HepG2 (cell line): ENCODE measurements around the gene TTLL10. TPM values are rescaled to one million over a fixed set of nuclear protein-coding genes. Genes with fewer than 3 reads are reported as not detected.
A peak's percentile ranks its signal among the peaks of the same experiment; 100 is the strongest.

ENCODE experiments used
- ATAC-seq: fragments of 200-7000 bp; cut with Tn5 transposase; 3 replicates; pipeline ENCODE4 v1.9.1; 2020; ENCODE audit warnings: mild to moderate bottlenecking, moderate library complexity
- BruUV-seq: library from RNA; stranded (reverse); fragments of 400-500 nt; replicated peaks from 2 replicates; lab custom pipeline; 2021; lab: Mats Ljungman, UMichigan
- CTCF ChIA-PET: fragments of 300-600 bp; formaldehyde crosslinking; extraction: SDS; loops from one replicate; lab custom pipeline; 2021; ENCODE audit warnings: low total read pairs, inconsistent platforms, low intra/inter-chr PET ratio; lab: Yijun Ruan, JAX
- POLR2A ChIA-PET: fragments of 350-600 bp; sonication (Branson Sonifier 250); formaldehyde crosslinking; loops from one replicate; lab custom pipeline; 2020; ENCODE audit warnings: antibody characterized with exemption, inconsistent platforms; lab: Yijun Ruan, JAX
- DNase-seq: peaks from one replicate; pipeline ENCODE4 v3.0.0-alpha.2; 2015; ENCODE audit warnings: low spot score
- FAIRE-seq: peaks from 3 replicates; lab custom pipeline; 2011; peaks lifted over from hg19 to GRCh38; lab: Jason Lieb, UNC
- H2AFZ ChIP-seq: one replicate; pipeline ENCODE4 v1.6.1; 2011; ENCODE audit warnings: low read length, inconsistent platforms
- H3K27ac ChIP-seq: fragments of 300-600 bp; 3 replicates; pipeline ENCODE4 v1.8.0; 2011; ENCODE audit warnings: mixed run types, mild to moderate bottlenecking, mixed read lengths, low read length, inconsistent platforms; ENCODE audit not compliant: insufficient read depth; ENCODE audit errors: extremely low read length
- H3K27me3 ChIP-seq, 2 experiments: fragments of 200-600 bp in 1 of 2; 2 replicates in 1 of 2; 3 replicates in 1 of 2; pipeline versions ENCODE4 v1.6.0 to v1.8.0; 2011; ENCODE audit warnings: low read length in 2 of 2, mild to moderate bottlenecking in 2 of 2, moderate library complexity in 2 of 2, inconsistent platforms in 1 of 2; ENCODE audit not compliant: insufficient read depth in 2 of 2, control insufficient read depth in 1 of 2
- H3K36me3 ChIP-seq, 2 experiments: fragments of 200-600 bp in 1 of 2; replicated peaks in 1 of 2; 2 replicates in 1 of 2; 3 replicates in 1 of 2; pipeline versions ENCODE4 v1.5.1 to v1.8.0; 2011; ENCODE audit warnings: low read length in 2 of 2, inconsistent platforms in 1 of 2; ENCODE audit not compliant: insufficient read depth in 2 of 2, control insufficient read depth in 1 of 2
- H3K4me1 ChIP-seq: 2 replicates; pipeline ENCODE4 v1.5.1; 2012; ENCODE audit warnings: low read length, inconsistent platforms; ENCODE audit not compliant: insufficient read depth
- H3K4me2 ChIP-seq: 2 replicates; pipeline ENCODE4 v1.6.0; 2011; ENCODE audit warnings: low read depth, low read length, inconsistent platforms
- H3K4me3 ChIP-seq, 3 experiments: fragments of 200-600 bp in 1 of 3; sonication (generic), shearing (Covaris generic) in 1 of 3; replicated peaks in 1 of 3; 2 replicates each; pipeline ENCODE4 v1.5.1; 2011 to 2016; ENCODE audit warnings: low read length in 3 of 3, inconsistent platforms in 2 of 3, low read depth in 2 of 3, mild to moderate bottlenecking in 2 of 3, control low read depth in 1 of 3, mixed read lengths in 1 of 3; ENCODE audit not compliant: insufficient read depth in 1 of 3
- H3K79me2 ChIP-seq: one replicate; pipeline ENCODE4 v1.6.1; 2011; ENCODE audit warnings: low read length, inconsistent platforms; ENCODE audit not compliant: insufficient read depth
- H3K9ac ChIP-seq: 2 replicates; pipeline ENCODE4 v1.6.0; 2011; ENCODE audit warnings: mild to moderate bottlenecking, low read depth, low read length, inconsistent platforms; ENCODE audit not compliant: insufficient read depth
- H3K9me3 ChIP-seq: 2 replicates; pipeline ENCODE4 v1.5.1; 2012; ENCODE audit warnings: mild to moderate bottlenecking, low read length
- H4K20me1 ChIP-seq: 2 replicates; pipeline ENCODE4 v1.6.0; 2011; ENCODE audit warnings: inconsistent platforms, mild to moderate bottlenecking, low read length, moderate library complexity; ENCODE audit not compliant: insufficient read depth
- AGO2 ChIP-seq: fragments of 200-400 bp; formaldehyde crosslinking; optimal IDR thresholded peaks from 2 replicates; pipeline ENCODE3; 2017; ENCODE audit warnings: mild to moderate bottlenecking, low read depth, low read length, moderate library complexity
- CTCF ChIP-seq: sonication (generic); formaldehyde crosslinking; IDR thresholded peaks from 2 replicates; pipeline ENCODE4 v1.5.0; 2020; ENCODE audit warnings: mild to moderate bottlenecking, missing genetic modification reagents, moderate library complexity
- ELF1 ChIP-seq: sonication (generic); formaldehyde crosslinking; IDR thresholded peaks from 2 replicates; pipeline ENCODE4 v1.4.0; 2020; ENCODE audit warnings: missing genetic modification reagents
- FOSL1 ChIP-seq: sonication (generic); formaldehyde crosslinking; IDR thresholded peaks from 2 replicates; pipeline ENCODE4 v1.9.0; 2021; ENCODE audit warnings: missing genetic modification reagents, borderline replicate concordance
- HNRNPL ChIP-seq: fragments of 200-400 bp; formaldehyde crosslinking; IDR thresholded peaks from 2 replicates; pipeline ENCODE4 v1.6.1; 2017; ENCODE audit warnings: mild to moderate bottlenecking, low read depth, low read length
- NR2C2 ChIP-seq: sonication (generic); formaldehyde crosslinking; IDR thresholded peaks from 2 replicates; pipeline ENCODE4 v1.4.0; 2020; ENCODE audit warnings: missing genetic modification reagents, mild to moderate bottlenecking, moderate library complexity, borderline replicate concordance
- PBX3 ChIP-seq: sonication (generic); formaldehyde crosslinking; IDR thresholded peaks from 2 replicates; pipeline ENCODE4 v1.8.1; 2023; ENCODE audit warnings: missing genetic modification reagents, inconsistent platforms, borderline replicate concordance
- ZFP91 ChIP-seq: sonication (generic); formaldehyde crosslinking; IDR thresholded peaks from 2 replicates; pipeline ENCODE4 v1.9.0; 2022; ENCODE audit warnings: missing genetic modification reagents, mild to moderate bottlenecking, borderline replicate concordance
- WGBS: methylation state at CpG from one replicate; pipeline ENCODE4 v1.1.6; 2017; ENCODE audit warnings: low lambda C conversion rate; 5-methylcytosine and 5-hydroxymethylcytosine counted together
- in situ Hi-C: cut with HindIII; loops from 2 replicates; pipeline ENCODE4 v1.10.0; 2017; ENCODE audit warnings: low pct_unique_long_range_greater_than_20kb; ENCODE audit not compliant: extremely low pct_ligation_motif_present
- intact Hi-C: fragments of 100-400 bp; cut with micrococcal nuclease; formaldehyde crosslinking; loops from one replicate; pipeline ENCODE4 v1.10.0; 2022; ENCODE audit not compliant: unreplicated experiment
- polyA plus RNA-seq, 8 experiments: library from polyadenylated mRNA; depleted of rRNA in 3 of 8; stranded (reverse) in 7 of 8; unstranded in 1 of 8; fragments of >200 nt; fragmentation: Illumina TruSeq in 4 of 8; extraction: Trizol in 4 of 8; gene quantifications; 2 replicates each; pipeline versions ENCODE4 v1.2.1 to v1.2.3, GENCODE V29; 2011 to 2016; ENCODE audit warnings: low read depth in 4 of 8, missing spikeins in 1 of 8, mixed read lengths in 1 of 8; ENCODE audit not compliant: insufficient read depth in 1 of 8
- total RNA-seq, 5 experiments: library from RNA; depleted of rRNA; stranded (reverse); fragments of >200 nt; fragmentation: Illumina TruSeq; extraction: Trizol; gene quantifications; 2 replicates each; pipeline ENCODE4 v1.2.3, GENCODE V29; 2016; ENCODE audit warnings: low read depth in 1 of 5

TTLL10 gene
- total and polyA plus RNA-seq, 2 of the 13 experiments (the other 11 are each of a cell fraction or from before 2014, with no cell fraction given) = not detected

- no peak for TF ChIP-seq CTCF (CRISPR knock-in tag)
- TF ChIP-seq PBX3 (CRISPR knock-in tag) = no peak
These were observed 28.7 kb upstream of the TTLL10 start (continued) for GRCh38 chr1:1144843-1145546.

- POLR2A ChIA-PET = no interaction called here
These were observed 28.1 kb upstream of the TTLL10 start for GRCh38 chr1:1145547-1145914.

More at GRCh38 chr1:1145547-1145914, 28.1 kb upstream of the TTLL10 start:
- no peaks in the 10 kb centered on the region for H3K36me3 ChIP-seq
- H3K9me3 ChIP-seq = no peaks in the 10 kb centered on the region
- no peak for DNase-seq
- H2AFZ ChIP-seq = no peak overlapping the region
- no peaks in the 10 kb centered on the region for H4K20me1 ChIP-seq
- TF ChIP-seq FOSL1 (CRISPR knock-in tag) = no peak
- no peak for TF ChIP-seq ELF1 (CRISPR knock-in tag)
- 0 out of 2 replicates have a peak, but pooled peaks have one; percentile 21 for TF ChIP-seq NR2C2 (CRISPR knock-in tag)
- no peak for TF ChIP-seq ZFP91
- TF ChIP-seq AGO2 = peak; percentile 43
- TF ChIP-seq HNRNPL = peak; percentile 45; the same call in 1 of the 2 replicates
- TF ChIP-seq, all 625 proteins: peak for 3
- ATAC-seq (no peak; the same call in 2 of the 3 replicates), FAIRE-seq (no peak)
- BruUV-seq = no TSS peak
- Histone ChIP-seq H3K27me3 (no peaks in the 10 kb centered on the region), H3K4me3 (no peak overlapping the region), H3K79me2 (no peaks in the 10 kb centered on the region), H3K4me1 (peaks cover 10% of the 10 kb centered on the region; the same call in 1 of the 2 replicates), H3K27ac (no peak overlapping the region), H3K4me2 (no peak overlapping the region), H3K9ac (no peak overlapping the region)
- CTCF ChIA-PET = no interaction called here
- 80% methylated on average over 1 of the region's 9 CpGs for WGBS
- intact Hi-C loops (no loop called here), in situ Hi-C loops (no loop called here)
